ENCODE data around the gene SEMA6A.

DNA sequence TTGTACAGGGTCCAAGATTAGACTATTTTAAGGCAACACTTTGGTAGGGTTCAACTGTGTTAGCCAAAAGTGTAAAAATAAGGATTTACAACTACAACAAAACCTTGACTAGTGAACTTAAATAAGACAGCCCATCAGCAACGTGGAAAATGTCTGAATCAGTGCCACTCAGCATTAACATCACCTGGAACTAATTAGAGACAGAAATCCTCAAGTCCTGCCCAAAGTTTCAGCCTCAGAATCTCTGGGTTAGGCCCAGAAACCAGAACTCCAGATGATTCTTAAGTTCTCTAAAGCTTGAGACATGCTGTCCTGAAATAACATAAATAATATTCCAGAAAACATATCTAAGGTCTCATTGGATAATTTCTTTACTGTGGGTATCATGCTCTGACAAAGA lies 118.6 kb downstream of the SEMA6A start:
- TF ChIP-seq, protein P1, sequence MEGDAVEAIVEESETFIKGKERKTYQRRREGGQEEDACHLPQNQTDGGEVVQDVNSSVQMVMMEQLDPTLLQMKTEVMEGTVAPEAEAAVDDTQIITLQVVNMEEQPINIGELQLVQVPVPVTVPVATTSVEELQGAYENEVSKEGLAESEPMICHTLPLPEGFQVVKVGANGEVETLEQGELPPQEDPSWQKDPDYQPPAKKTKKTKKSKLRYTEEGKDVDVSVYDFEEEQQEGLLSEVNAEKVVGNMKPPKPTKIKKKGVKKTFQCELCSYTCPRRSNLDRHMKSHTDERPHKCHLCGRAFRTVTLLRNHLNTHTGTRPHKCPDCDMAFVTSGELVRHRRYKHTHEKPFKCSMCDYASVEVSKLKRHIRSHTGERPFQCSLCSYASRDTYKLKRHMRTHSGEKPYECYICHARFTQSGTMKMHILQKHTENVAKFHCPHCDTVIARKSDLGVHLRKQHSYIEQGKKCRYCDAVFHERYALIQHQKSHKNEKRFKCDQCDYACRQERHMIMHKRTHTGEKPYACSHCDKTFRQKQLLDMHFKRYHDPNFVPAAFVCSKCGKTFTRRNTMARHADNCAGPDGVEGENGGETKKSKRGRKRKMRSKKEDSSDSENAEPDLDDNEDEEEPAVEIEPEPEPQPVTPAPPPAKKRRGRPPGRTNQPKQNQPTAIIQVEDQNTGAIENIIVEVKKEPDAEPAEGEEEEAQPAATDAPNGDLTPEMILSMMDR (IDR thresholded peaks at IDR 0.05; ENCODE audit: insufficient read depth, low read length) = no peak
- TF ChIP-seq POLR2AphosphoS5 (IDR thresholded peaks at IDR 0.05; ENCODE audit: low read depth) = no peak
